Fibroblast of villous mesenchyme (primary cell): ENCODE data around the gene LGALS7. TPM values are rescaled to one million over a fixed set of nuclear protein-coding genes. Genes with fewer than 3 reads are reported as not detected.

Source experiments
- DNase-seq: peaks from one replicate; pipeline ENCODE4 v3.0.0-alpha.2; 2010; ENCODE audit warnings: low read depth
- H3K4me3 ChIP-seq: 2 replicates; pipeline ENCODE4 v1.5.1; 2011; ENCODE audit warnings: low read depth, mild to moderate bottlenecking, low read length
- total RNA-seq: library from RNA; depleted of rRNA; stranded (reverse); fragments of >200 nt; gene quantifications from 2 replicates; pipeline ENCODE4 v1.2.3, GENCODE V29; 2012
- TF ChIP-seq, protein P1 (sequence below): IDR thresholded peaks from 2 replicates; pipeline ENCODE4 v1.5.1; 2012; ENCODE audit warnings: low read depth, mild to moderate bottlenecking, low read length; ENCODE audit not compliant: insufficient read depth

LGALS7 gene
- total RNA-seq, 1 donor = not detected

GRCh38 chr19:38728752-38729541, 44.4 kb downstream of the LGALS7 start:
- no peak for DNase-seq
- no peak overlapping the region for H3K4me3 ChIP-seq
- TF ChIP-seq, protein P1, sequence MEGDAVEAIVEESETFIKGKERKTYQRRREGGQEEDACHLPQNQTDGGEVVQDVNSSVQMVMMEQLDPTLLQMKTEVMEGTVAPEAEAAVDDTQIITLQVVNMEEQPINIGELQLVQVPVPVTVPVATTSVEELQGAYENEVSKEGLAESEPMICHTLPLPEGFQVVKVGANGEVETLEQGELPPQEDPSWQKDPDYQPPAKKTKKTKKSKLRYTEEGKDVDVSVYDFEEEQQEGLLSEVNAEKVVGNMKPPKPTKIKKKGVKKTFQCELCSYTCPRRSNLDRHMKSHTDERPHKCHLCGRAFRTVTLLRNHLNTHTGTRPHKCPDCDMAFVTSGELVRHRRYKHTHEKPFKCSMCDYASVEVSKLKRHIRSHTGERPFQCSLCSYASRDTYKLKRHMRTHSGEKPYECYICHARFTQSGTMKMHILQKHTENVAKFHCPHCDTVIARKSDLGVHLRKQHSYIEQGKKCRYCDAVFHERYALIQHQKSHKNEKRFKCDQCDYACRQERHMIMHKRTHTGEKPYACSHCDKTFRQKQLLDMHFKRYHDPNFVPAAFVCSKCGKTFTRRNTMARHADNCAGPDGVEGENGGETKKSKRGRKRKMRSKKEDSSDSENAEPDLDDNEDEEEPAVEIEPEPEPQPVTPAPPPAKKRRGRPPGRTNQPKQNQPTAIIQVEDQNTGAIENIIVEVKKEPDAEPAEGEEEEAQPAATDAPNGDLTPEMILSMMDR = no peak

GRCh38 chr19:38727868-38728660, 45.3 kb downstream of the LGALS7 start:
- peak; percentile 79 for DNase-seq
- TF ChIP-seq, protein P1 = no peak
- no peak overlapping the region for H3K4me3 ChIP-seq

DNA sequence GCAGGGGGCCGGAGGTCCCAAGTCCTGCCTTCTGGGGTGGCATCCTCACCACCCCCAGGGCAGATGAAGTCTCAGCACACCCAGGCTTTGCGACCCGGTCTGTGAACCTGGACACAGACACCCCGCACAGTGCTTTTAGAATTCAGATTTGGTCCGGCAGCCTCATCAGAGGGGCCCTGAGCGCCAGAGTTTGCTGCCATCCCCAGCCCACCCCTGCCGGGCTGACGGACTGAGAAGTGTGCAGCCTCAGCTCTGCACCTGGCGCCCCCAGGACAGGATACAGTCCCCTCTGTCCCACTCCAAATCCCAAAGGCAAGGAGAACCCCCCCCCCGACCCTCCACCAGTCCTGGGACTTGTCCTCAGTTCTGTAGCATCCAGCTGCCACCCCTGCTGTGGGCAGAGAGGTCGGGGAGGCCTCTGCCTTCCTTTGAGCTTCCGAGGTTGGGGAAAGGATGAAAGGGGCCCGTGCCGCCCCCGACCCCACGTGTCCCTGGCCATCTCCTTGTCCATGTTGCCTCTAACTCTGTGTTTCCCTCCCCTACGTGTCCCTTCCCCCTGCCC, 45.9 kb downstream of the LGALS7 start:
- DNase-seq = no peak
- TF ChIP-seq, protein P1 = no peak
- H3K4me3 ChIP-seq = no peak overlapping the region

DNA sequence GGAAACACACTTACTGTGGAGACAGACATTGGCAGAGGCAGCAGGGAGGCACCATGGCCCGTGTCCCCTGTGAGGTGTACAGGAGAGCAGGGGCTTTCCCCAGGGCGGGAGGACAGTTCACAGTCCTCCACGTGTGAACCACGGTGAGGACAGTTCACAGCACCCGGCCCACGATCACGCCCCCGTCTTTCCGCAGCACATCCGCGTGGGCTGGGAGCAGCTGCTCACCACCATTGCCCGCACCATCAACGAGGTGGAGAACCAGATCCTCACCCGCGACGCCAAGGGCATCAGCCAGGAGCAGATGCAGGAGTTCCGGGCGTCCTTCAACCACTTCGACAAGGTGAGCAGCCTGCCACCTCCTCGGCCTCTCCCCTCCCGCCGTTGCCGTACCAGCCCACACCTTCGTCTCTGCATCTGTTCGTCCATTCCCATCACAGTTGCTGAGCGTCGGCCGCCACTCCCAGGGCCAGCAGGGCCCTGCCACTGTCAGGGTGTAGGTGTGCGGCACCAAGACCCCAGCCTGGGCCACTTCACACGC, 46.5 kb downstream of the LGALS7 start:
- no peak overlapping the region for H3K4me3 ChIP-seq
- no peak for DNase-seq
- TF ChIP-seq, protein P1 = no peak

DNA sequence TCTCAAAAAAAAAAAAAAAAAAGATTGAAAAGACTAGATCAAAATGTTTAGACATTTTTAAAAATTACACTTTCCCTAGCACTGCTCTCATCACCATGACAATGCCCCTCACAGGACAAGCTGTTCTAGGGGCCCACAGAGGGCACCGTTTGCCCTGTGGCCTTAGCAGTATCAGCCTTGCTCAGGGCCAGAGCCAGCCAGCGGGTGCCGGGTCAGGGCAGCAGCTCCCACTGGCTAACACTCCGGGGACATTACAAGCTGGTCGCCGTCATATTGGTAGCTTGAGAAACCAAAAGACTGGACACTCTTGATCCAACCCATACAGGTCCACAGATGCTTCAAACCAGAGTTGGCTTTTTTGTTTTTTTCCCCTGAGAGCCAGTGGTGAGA, 47.0 kb downstream of the LGALS7 start:
- no peak for DNase-seq
- TF ChIP-seq, protein P1 = no peak
- H3K4me3 ChIP-seq = no peak overlapping the region

DNA sequence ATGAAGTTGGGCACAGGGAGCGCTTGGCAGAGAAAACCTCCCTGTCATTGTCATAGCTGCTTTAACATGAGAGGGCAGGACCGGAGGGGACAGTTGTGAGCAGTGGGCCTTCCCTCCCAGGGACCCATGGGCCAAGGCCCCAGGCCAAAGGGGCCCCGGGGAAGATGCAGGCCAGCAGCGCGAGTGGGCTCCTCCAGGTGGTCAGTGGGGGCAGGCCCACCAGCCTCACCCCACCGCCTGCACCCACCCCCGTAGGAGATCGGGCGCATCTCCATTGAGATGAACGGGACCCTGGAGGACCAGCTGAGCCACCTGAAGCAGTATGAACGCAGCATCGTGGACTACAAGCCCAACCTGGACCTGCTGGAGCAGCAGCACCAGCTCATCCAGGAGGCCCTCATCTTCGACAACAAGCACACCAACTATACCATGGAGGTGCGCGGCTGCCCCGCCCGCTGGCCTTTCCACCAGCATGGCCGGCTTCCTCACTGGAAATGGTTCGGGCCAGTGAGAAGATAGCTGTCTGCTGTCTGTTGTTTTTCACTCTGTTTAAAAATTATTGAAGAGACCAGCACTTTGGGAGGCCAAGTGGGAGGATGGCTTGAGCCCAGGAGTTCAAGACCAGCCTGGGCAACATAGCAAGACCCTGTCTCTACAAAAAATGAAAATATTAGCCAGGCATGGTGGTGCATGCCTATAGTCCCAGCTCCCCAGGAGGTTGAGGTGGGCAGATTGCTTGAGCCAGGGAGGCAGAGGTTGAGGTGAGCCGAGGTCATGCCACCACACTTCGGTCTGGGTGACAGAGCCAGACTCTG, 47.6 kb downstream of the LGALS7 start:
- TF ChIP-seq, protein P1 = no peak
- no peak for DNase-seq

More for the DNA sequence above, 47.6 kb downstream of the LGALS7 start:
- no peak overlapping the region for H3K4me3 ChIP-seq
